ENCODE results near the gene SMIM29. TPM values are rescaled to one million over a fixed set of nuclear protein-coding genes. Genes with fewer than 3 reads are reported as not detected.
A peak's percentile ranks its signal among the peaks of the same experiment; 100 is the strongest.

SMIM29 gene
- total and polyA plus RNA-seq, 7 experiments from 2014 or later = 13.9 to 45.5 (median 23.8) TPM

DNA sequence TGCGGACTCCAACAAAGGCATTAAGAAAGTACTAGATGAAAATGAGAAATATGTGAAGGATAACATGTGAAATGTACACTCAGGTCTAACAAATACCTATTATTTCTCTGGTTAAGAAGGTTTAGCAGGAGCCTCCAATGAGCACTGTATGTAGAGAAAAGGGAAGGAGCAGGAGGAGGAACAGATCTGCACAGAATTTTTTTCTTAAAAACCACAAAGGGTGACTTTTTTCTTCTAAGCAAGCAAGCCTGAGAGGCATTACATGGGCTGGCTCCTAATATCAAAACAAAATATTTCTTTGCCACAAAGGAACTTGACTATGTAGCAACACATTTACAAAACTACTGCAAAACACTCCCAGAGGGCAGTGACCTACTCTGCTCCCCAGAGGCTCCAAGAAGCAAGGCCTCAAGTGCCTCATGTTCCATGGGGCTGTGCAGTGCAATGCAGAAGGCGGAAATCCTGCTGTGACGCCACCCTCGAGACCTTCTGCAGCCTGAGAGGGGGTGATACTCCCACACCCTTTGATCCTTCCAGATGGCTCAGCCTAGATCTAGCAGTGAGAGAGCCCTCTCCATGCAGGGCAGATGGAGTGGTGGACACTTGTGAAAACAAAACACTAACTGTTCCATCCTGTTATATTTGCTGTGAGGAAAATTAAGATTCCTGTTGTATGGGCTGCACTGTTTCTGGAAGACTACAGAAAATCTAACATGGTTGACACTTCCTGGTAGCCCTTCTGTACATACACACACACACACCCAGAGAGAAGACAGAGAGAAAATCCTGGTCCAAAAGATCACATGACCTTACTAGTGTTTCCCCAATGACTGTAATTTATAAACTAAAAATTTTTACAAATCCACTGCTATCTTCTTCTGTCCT, 36.0 kb upstream of the SMIM29 start:
- H3K27ac ChIP-seq (ENCODE audit: low read depth, low read length) = no peak overlapping the region
- H3K27me3 ChIP-seq (ENCODE audit: control insufficient read depth in 2 of 2, insufficient read depth in 2 of 2, low read length in 2 of 2) = no peaks in the 10 kb centered on the region
- DNase-seq (no peak), ATAC-seq (peak; percentile 85)
- H3K9me3 Mint-ChIP-seq = no peaks in the 10 kb centered on the region
- peaks cover 0 to 3% of the 10 kb centered on the region in 2 donors for H3K4me1 ChIP-seq (ENCODE audit: control insufficient read depth in 2 of 2, insufficient read depth in 2 of 2, low read length in 2 of 2)
- H3K4me1 Mint-ChIP-seq = peaks cover 0 to 31% (median 26%) of the 10 kb centered on the region in 7 donors
- ChIA-PET POLR2A (no interaction called here), CTCF (no interaction called here)
- peak overlapping the region in 5 of 9 donors; percentile 53 to 77 (median 74) for H3K27ac Mint-ChIP-seq
- intact Hi-C loops (cut with micrococcal nuclease) = no loop called here
- no peaks in the 10 kb centered on the region for H3K27me3 Mint-ChIP-seq
- H3K36me3 Mint-ChIP-seq = peaks cover 0 to 46% (median 37%) of the 10 kb centered on the region in 5 donors
- H3K4me3 Mint-ChIP-seq = peak overlapping the region in 2 of 10 donors; percentile 34 to 41
- peaks cover 0 to 6% (median 4%) of the 10 kb centered on the region in 3 experiments for H3K36me3 ChIP-seq (ENCODE audit: control insufficient read depth in 2 of 3, insufficient read depth in 3 of 3, low read length in 3 of 3)
- H3K4me3 ChIP-seq (ENCODE audit: low read length) = no peak overlapping the region
- no peaks in the 10 kb centered on the region for H3K9me3 ChIP-seq (ENCODE audit: control insufficient read depth in 2 of 3, low read length in 3 of 3)

DNA sequence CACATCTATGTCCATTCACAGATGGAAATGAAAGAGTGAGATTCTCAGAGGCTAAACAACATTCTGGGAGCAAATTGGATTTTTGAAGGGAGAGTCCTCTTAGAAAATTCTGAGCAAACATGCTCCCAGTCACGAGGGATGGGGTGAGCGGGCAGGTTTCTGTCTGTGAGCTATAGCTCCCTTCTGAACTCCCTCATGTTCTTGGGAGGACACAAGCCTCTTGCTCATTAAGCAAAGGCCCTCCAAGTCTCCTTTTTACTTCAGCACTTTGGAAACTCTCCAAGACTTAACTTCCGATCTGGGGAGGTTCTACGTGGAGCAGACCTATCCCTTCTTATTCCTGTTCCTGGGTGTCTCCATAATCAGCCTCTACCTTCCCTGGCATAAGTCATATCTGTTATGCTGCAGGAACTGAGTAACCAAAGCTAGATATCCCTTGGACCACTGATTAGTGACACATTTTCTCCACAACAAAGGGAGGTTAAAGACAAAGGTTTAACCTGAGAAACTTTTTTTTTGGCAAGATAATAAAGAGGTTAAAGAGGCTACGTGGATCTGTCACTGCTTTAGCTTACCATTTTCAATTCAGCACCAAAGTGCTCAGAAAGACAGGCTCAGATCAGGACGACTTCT, 33.0 kb upstream of the SMIM29 start:
- H3K4me1 ChIP-seq (ENCODE audit: control insufficient read depth in 2 of 2, insufficient read depth in 2 of 2, low read length in 2 of 2) = no peaks in the 10 kb centered on the region
- POLR2A ChIA-PET = no interaction called here
- no peak overlapping the region for H3K4me3 Mint-ChIP-seq
- H3K27ac ChIP-seq (ENCODE audit: low read depth, low read length) = no peak overlapping the region
- intact Hi-C loops (cut with micrococcal nuclease) = no loop called here
- H3K36me3 ChIP-seq (ENCODE audit: control insufficient read depth in 2 of 3, insufficient read depth in 3 of 3, low read length in 3 of 3) = peaks cover 0 to 4% (median 0%) of the 10 kb centered on the region in 3 experiments
- H3K4me1 Mint-ChIP-seq = peaks cover 9 to 25% (median 17%) of the 10 kb centered on the region in 7 donors
- ATAC-seq (no peak), DNase-seq (no peak)
- H3K27me3 ChIP-seq (ENCODE audit: control insufficient read depth in 2 of 2, insufficient read depth in 2 of 2, low read length in 2 of 2) = no peaks in the 10 kb centered on the region
- H3K27me3 Mint-ChIP-seq = no peaks in the 10 kb centered on the region
- CTCF ChIA-PET = interaction anchor here (0.5 to 0.6 kb wide), 2 partner anchors 36 to 101 kb away, joined by 3 read pairs; no protein-coding TSS in a partner anchor
- peaks cover 0 to 44% (median 39%) of the 10 kb centered on the region in 5 donors for H3K36me3 Mint-ChIP-seq
- no peak overlapping the region for H3K4me3 ChIP-seq (ENCODE audit: low read length)
- H3K9me3 ChIP-seq (ENCODE audit: control insufficient read depth in 2 of 3, low read length in 3 of 3) = no peaks in the 10 kb centered on the region
- no peak overlapping the region for H3K27ac Mint-ChIP-seq
- no peaks in the 10 kb centered on the region for H3K9me3 Mint-ChIP-seq

DNA sequence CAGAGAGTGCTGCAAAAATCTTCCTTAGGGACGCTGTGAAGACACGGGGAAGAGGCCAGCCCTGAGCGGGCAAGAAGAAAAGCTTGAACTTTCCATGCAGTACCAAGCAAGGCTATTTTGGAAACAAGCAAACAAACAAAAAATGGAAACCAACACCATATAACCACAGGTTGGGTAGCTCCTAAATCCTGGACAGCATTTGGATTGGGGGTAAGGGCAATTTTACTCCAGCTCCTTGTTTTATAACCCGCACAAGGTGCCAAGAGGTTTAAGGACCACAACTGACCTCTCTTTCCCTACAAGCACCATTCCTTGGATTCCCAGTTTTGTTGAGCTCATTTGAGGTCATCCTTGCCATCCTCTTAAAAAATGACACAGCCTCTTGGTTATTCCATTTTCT, 31.4 kb upstream of the SMIM29 start:
- Histone ChIP-seq H3K4me3 (ENCODE audit: low read length) (no peak overlapping the region), H3K27me3 (ENCODE audit: control insufficient read depth in 2 of 2, insufficient read depth in 2 of 2, low read length in 2 of 2) (no peaks in the 10 kb centered on the region), H3K4me1 (ENCODE audit: control insufficient read depth in 2 of 2, insufficient read depth in 2 of 2, low read length in 2 of 2) (no peaks in the 10 kb centered on the region), H3K36me3 (ENCODE audit: control insufficient read depth in 2 of 3, insufficient read depth in 3 of 3, low read length in 3 of 3) (peaks cover 0 to 4% (median 0%) of the 10 kb centered on the region in 3 experiments), H3K27ac (ENCODE audit: low read depth, low read length) (no peak overlapping the region), H3K9me3 (ENCODE audit: control insufficient read depth in 2 of 3, low read length in 3 of 3) (no peaks in the 10 kb centered on the region)
- no peak overlapping the region for H3K27ac Mint-ChIP-seq
- peaks cover 9 to 25% (median 19%) of the 10 kb centered on the region in 7 donors for H3K4me1 Mint-ChIP-seq
- ChIA-PET CTCF (no interaction called here), POLR2A (no interaction called here)
- H3K4me3 Mint-ChIP-seq = no peak overlapping the region
- DNase-seq = no peak
- no peaks in the 10 kb centered on the region for H3K27me3 Mint-ChIP-seq
- intact Hi-C loops (cut with micrococcal nuclease) = no loop called here
- no peak for ATAC-seq
- H3K36me3 Mint-ChIP-seq = peaks cover 0 to 38% (median 33%) of the 10 kb centered on the region in 5 donors
- no peaks in the 10 kb centered on the region for H3K9me3 Mint-ChIP-seq

DNA sequence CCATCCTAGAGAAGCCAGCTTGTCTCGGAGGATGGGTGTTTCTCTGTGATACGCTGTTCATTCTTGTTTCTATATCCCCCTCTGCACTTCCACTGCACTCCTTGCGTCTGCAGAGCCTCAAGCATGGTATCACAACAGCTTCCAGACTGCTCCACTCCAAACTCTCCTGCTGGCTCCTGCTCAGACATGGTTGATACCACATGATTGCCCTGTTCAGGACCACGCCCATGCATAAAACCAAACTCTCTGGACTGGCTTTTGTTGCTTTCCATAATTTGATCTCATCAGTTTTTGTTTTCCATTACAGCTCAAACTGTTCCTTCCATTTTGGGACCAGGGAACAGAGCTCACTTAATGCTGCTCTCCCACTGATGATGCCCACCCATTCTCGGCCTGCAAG, 30.0 kb upstream of the SMIM29 start:
- Histone ChIP-seq H3K36me3 (ENCODE audit: control insufficient read depth in 2 of 3, insufficient read depth in 3 of 3, low read length in 3 of 3) (peaks cover 0 to 4% (median 0%) of the 10 kb centered on the region in 3 experiments), H3K9me3 (ENCODE audit: control insufficient read depth in 2 of 3, low read length in 3 of 3) (no peaks in the 10 kb centered on the region), H3K4me3 (ENCODE audit: low read length) (no peak overlapping the region), H3K4me1 (ENCODE audit: control insufficient read depth in 2 of 2, insufficient read depth in 2 of 2, low read length in 2 of 2) (no peaks in the 10 kb centered on the region), H3K27ac (ENCODE audit: low read depth, low read length) (no peak overlapping the region), H3K27me3 (ENCODE audit: control insufficient read depth in 2 of 2, insufficient read depth in 2 of 2, low read length in 2 of 2) (no peaks in the 10 kb centered on the region)
- no peaks in the 10 kb centered on the region for H3K9me3 Mint-ChIP-seq
- ATAC-seq = no peak
- no peak for DNase-seq
- H3K27me3 Mint-ChIP-seq = no peaks in the 10 kb centered on the region
- peaks cover 0 to 25% (median 9%) of the 10 kb centered on the region in 7 donors for H3K4me1 Mint-ChIP-seq
- H3K27ac Mint-ChIP-seq = peak overlapping the region in 2 of 9 donors; percentile 20 to 33
- no peak overlapping the region for H3K4me3 Mint-ChIP-seq
- CTCF ChIA-PET = no interaction called here
- POLR2A ChIA-PET = no interaction called here
- H3K36me3 Mint-ChIP-seq = peaks cover 0 to 27% (median 19%) of the 10 kb centered on the region in 5 donors
- intact Hi-C loops (cut with micrococcal nuclease) = no loop called here

DNA sequence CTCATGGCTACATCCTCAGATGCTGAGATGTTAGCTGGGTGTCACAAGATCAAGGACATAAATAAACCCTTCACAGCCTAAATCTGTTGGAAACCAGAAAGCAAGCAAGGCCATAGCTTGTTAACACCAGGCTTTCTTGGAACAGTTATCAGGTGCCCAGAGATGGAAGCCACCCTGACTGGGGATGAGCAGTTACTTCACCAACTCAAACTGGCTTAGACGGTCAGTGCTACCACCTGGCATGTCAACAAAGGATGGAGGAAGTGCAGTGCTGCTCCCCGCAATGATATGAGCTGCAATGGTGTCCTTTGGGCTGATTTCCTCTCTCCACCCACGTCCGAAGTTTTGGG, 28.9 kb upstream of the SMIM29 start:
- Histone ChIP-seq H3K9me3 (ENCODE audit: control insufficient read depth in 2 of 3, low read length in 3 of 3) (no peaks in the 10 kb centered on the region), H3K36me3 (ENCODE audit: control insufficient read depth in 2 of 3, insufficient read depth in 3 of 3, low read length in 3 of 3) (peaks cover 0 to 4% (median 0%) of the 10 kb centered on the region in 3 experiments), H3K4me1 (ENCODE audit: control insufficient read depth in 2 of 2, insufficient read depth in 2 of 2, low read length in 2 of 2) (no peaks in the 10 kb centered on the region), H3K27me3 (ENCODE audit: control insufficient read depth in 2 of 2, insufficient read depth in 2 of 2, low read length in 2 of 2) (no peaks in the 10 kb centered on the region), H3K27ac (ENCODE audit: low read depth, low read length) (no peak overlapping the region), H3K4me3 (ENCODE audit: low read length) (no peak overlapping the region)
- H3K4me1 Mint-ChIP-seq = peaks cover 0 to 25% (median 9%) of the 10 kb centered on the region in 7 donors
- CTCF ChIA-PET = no interaction called here
- H3K36me3 Mint-ChIP-seq = peaks cover 0 to 25% (median 18%) of the 10 kb centered on the region in 5 donors
- no peak for ATAC-seq
- intact Hi-C loops (cut with micrococcal nuclease) = no loop called here
- POLR2A ChIA-PET = no interaction called here
- H3K9me3 Mint-ChIP-seq = no peaks in the 10 kb centered on the region
- no peak for DNase-seq
- H3K4me3 Mint-ChIP-seq = no peak overlapping the region
- no peak overlapping the region for H3K27ac Mint-ChIP-seq
- no peaks in the 10 kb centered on the region for H3K27me3 Mint-ChIP-seq

DNA sequence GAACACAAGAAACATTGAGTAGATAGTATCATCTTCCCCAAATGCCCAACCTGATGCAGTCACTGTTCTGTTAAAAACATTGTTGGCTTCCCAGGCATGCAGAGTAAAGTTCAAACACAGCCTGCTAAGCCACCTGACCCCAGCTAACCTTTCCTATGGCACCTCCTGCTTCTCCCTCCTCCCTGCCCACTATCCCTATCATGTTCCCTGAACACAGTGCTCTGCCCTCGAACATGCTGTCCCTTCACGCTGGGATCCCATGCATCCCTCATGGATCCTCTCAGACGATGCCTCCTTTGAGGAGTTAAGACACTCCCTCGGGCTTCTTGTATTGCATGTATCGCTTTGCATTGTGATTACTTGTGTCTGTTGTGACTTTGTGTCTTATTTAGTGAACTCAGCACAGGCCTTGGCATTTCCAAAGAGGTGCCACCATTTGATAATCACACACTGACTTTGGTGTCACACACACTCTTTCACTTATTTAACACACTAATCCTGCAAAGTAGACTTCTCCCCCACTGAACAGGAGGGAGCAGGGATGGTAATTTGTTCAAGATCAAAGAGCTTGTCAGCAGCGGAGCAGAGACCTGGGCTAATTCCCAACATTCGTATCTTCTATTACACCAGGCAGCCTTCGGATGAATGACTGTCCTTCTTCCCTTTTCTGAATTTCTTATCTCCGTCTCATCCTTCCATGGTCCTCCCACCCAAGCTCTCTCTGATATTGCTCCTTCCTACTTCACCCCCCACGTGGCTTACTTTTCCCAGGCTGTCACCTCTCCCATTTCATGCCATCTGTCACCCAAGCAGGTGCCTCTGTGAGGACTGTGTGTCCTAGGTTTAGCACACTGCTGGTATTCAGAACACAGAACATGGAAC, 28.3 kb upstream of the SMIM29 start:
- no peak overlapping the region for H3K4me3 ChIP-seq (ENCODE audit: low read length)
- intact Hi-C loops (cut with micrococcal nuclease) = no loop called here
- Mint-ChIP-seq H3K27ac (peak overlapping the region in 1 of 9 donors; percentile 14), H3K27me3 (no peaks in the 10 kb centered on the region), H3K9me3 (no peaks in the 10 kb centered on the region), H3K4me3 (no peak overlapping the region), H3K4me1 (peaks cover 0 to 25% (median 9%) of the 10 kb centered on the region in 7 donors), H3K36me3 (peaks cover 0 to 21% (median 15%) of the 10 kb centered on the region in 5 donors)
- ChIA-PET POLR2A (no interaction called here), CTCF (no interaction called here)
- ATAC-seq = no peak
- H3K27ac ChIP-seq (ENCODE audit: low read depth, low read length) = no peak overlapping the region
- peaks cover 0 to 2% (median 0%) of the 10 kb centered on the region in 3 experiments for H3K36me3 ChIP-seq (ENCODE audit: control insufficient read depth in 2 of 3, insufficient read depth in 3 of 3, low read length in 3 of 3)
- H3K4me1 ChIP-seq (ENCODE audit: control insufficient read depth in 2 of 2, insufficient read depth in 2 of 2, low read length in 2 of 2) = no peaks in the 10 kb centered on the region
- no peaks in the 10 kb centered on the region for H3K9me3 ChIP-seq (ENCODE audit: control insufficient read depth in 2 of 3, low read length in 3 of 3)
- no peak for DNase-seq
- no peaks in the 10 kb centered on the region for H3K27me3 ChIP-seq (ENCODE audit: control insufficient read depth in 2 of 2, insufficient read depth in 2 of 2, low read length in 2 of 2)

All from naive thymus-derived CD4-positive, alpha-beta T cell (primary cell).